Anterior cingulate cortex (tissue), 58 donors: Measurements from ENCODE around the gene STK33.

Experiments
- DNase-seq, 58 donors: peaks; one replicate each; lab custom pipeline; 2025; lab: John Stamatoyannopoulos, UW

Gene STK33

DNA sequence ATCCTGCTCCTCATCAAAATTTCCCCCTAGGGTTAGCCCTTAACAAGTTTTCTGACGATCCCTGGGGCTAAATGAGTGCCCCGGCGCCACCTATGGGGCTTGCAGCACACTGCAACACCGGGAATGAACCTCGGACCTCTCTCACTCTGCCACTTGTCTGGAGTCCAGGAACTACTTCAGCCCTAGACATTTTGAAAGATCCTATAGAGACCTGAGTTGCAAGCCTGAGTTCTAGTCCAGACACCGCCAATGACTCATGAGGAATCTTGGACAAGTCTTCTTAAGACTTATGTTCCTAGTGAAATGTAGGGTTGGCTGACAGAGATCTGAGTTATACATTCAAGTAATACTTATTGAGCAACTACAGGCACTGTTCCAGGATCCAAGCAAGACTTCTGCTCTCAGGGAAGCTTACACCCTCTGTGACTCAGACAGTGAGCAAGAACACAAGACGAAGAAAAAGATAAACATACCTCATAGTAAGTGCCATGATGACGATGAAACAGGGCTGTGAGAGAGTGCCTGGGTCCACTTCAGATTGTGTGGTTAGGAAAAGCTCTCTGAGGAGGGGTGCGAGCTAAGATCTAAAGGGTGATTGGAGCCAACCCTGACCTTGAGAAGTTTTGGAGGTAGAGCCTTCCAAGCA, 10.2 kb upstream of the STK33 start:
- DNase-seq, result peak in 3 of 58 donors; percentile 3 to 13 (median 12)

DNA sequence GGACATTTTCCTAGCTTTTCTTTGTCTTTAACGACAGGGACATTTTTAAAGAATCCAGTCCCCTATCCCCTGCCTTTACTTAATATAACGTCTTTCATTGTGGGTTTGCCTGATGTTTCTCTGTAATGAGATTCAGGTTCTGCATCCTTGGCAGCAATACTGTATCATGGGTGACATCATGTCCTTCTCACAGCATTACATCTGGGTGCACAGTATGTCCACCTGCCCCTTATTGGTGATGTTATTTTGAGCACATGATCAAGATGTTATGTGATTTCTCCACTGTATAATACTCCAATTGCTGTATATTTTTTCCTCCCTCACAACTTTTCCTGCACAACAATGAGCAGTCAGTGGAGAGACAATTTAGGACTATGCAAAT, 9.7 kb upstream of the STK33 start:
- no peak for DNase-seq

DNA sequence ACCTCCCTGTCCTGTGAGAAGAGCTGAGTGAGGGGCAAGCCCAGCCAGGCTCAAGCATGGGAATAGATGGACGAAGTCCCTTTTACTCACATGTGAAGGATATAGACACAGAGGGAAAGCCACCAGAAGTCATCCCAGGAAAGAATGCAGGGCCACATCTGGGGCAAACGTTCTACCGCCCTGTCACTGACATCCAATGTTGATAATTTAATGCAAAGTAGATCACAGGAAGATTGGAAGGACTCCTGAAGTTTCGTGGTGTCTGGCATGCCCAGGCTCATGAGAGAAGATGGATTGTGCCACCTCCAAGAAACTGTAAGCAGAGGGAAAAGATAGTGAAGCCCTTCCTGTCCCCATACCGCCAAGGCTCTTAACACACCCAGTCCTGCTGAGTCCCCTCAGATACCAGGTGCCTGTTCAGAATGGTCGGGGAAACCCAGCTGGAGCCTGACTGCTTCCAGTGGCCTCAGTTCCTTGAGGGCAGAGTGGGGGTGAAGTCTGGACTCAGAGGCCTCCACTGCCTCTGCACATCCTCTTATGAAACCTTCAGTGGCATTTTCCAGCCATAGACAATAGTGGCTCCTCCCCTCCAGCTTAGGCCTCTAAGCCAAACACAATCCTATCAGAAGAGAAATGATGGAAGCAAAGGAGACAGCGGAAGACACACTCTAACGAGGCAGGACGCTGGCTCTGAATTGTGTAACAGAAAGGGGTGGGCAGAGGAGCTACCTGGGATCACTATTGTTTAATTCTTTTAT, 7.5 kb upstream of the STK33 start:
- no peak for DNase-seq

DNA sequence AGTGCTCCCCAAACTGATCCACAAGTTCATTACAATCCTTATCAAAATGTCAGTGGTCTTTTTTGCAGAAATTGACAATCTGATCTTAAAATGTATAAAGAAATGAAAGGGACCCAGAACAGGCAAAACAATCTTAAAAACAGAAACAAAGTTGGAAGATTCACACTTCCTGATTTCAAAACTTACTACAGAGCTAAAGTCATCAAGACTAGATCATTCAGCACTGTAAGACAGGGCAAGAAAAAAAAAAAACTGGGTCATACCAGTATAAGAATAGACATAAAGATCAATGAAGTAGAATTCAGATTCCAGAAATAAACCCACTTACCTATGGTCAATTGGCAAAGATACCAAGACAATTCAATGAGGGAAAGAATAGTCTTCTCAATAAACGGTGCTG, 4.5 kb upstream of the STK33 start:
- no peak for DNase-seq

DNA sequence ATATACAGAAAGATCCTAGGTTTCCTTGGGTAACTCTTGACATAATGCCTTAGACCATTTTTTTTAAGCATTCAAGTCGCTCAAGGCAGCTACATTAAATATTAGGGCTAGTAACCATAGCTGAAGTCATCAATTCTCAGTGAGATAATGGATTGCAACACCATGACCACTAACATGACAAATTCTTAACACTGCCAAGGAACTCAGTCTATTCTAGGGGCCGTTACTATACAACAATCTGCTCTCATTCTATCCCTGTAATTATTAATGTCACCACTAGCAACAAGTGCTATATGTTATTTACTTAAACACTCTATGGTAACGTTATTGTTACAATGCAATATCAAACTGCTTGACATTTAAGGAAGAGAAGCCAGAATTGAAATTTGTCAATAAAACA, 3.2 kb upstream of the STK33 start:
- no peak for DNase-seq

DNA sequence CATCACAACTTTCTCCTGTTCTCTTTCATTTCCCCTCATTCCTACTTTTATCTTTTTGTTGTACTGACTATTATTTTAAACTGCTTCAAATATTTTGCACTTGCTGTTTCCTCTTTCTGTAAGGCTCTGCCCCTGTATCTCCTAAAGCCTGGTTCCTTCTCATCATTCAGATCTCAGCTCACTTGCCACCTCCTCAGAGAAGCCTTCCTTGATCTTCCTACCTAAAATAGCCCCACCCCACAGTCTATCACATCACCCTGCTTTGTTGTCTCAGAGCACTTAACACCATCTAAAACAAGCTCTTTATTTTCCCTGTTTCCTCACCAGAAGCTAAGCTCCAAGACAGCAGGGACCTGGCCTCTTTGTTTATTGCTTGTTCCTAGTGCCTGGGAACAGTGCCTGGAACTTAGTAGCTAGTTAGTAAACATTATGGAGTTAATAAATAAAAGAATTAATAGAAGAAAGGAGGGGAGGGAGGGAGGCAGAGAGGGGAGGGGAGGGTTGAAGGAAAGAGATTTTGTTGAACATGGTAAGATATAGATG, 2.5 kb upstream of the STK33 start:
- DNase-seq, result no peak

DNA sequence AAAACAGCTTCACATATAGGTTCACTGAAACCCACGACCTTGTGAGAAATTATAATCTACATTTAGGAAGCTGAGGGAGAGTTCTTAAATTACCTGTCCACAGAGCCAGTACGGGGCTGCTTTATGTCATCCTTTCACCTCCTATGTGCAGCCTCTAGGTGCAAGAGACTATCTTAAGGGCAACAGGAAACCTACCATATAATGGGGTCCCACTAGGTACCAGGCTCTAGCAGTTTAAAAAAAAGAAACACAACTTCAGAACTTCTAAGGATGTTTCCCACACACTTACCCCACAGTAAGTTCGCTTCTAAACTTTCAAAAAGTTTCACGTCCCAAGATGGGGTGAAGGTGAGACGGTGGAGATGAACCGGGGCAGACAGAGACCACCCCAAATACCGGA, 573 bp downstream of the STK33 start:
- no peak for DNase-seq

DNA sequence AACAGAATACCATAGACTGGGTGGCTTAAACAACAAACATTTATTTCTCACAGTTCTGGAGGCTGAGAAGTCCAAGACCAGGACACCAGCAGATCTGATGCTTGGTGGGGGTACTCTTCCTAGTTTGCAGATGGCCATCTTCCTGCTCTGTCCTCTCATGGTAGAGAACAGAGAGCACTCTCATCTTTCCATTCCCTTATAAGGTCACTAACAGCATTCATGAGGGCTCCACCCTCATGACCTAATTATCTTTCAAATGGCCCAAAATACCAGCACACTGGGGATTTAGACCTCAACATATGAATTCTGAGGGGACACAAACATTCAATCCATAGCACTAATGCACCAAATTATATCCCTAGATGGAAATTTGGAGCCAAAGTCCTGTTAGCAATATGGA, 6.1 kb downstream of the STK33 start:
- no peak for DNase-seq

DNA sequence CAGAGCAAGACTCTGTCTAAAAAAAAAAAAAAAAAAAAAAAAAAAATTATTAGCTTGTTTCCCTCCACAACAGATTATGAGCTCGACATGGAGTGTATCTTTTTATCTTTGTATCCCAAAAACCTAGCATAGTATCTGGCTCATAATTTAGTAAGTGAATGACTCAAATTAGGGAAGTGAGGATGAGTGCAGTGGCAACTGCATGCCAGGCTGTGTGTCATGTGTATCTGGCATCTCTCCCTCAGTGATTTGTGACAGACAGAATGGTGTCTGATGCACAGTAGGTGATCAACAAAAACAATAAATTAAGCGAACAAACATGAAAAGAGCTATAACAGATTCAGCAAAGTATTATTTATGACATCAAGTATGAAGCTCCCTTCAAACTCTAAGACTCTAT, 7.2 kb downstream of the STK33 start:
- no peak for DNase-seq

DNA sequence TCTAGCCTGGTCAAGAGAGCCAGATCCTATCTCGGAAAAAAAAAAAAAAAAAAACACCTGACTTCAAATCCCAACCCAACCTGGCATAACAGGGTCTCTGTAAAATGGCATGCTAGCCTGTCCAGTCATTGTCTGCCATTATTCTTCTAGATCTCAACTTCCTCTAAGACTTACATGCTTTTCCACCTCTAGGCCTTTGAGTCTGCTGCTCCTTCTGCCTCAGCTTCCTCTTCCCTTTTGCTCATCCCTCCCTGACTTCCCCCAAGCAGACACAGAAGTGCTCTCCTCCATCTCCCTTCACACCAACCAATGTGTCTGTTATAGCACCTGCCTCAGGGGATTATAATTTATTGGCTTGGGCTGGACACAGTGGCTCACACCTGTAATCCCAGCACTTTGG, 7.8 kb downstream of the STK33 start:
- DNase-seq, result no peak

DNA sequence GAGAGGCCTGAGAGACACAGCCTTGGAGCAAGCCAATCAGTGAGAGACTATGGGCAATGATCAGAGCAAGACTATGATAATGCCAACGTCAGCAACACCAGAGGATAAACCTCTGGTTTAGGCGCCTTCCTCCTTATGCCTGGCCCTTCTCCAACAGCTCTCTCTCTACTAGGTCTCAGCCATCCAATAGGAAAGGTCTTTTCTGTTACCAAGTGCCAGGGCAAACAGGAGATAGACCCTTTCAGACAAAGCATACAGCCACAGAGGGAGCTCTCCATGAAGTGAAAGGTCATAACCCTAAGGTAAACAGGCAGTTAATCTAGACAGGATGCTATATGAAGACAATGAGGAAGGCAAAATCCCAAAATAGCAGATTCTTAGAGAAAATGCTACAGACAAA, 9.5 kb downstream of the STK33 start:
- no peak for DNase-seq

DNA sequence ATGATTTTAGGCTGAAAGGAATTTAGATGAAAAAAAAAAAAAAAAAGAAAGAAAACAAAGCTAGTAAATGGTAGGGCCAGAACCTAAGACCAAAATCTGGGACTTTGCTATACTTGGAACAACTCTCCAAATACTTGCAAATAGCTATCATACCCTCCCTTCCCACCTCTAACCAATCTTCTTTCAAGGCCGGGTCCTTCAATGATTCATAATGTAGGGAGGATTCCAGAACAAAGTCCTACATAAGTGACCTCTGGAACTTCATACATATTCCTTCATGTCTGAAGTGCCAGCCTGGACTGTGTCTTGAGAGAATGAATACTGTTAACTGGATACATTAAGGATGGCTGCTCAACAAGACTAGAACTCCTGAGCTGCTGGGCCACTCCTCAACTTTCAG, 9.9 kb downstream of the STK33 start:
- DNase-seq, result no peak

DNA sequence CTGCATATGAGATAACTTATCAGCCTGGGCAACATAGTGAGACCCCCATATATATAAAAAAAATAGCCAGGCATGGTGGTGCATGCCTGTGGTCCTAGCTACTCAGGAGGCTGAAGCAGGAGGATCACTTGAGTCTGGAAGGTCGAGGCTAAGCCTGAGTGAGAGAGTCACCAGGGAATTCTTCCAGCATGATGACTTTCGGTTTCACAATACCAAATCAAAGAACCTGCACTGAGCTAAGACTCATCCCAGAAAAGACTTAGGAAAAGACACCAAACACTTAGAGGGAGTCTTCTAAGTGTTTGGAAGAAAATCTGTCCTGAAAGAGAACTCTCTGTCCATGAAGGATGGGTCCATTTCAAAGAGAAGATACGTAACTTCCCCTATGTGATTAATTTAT, 12.7 kb downstream of the STK33 start:
- DNase-seq, result no peak

DNA sequence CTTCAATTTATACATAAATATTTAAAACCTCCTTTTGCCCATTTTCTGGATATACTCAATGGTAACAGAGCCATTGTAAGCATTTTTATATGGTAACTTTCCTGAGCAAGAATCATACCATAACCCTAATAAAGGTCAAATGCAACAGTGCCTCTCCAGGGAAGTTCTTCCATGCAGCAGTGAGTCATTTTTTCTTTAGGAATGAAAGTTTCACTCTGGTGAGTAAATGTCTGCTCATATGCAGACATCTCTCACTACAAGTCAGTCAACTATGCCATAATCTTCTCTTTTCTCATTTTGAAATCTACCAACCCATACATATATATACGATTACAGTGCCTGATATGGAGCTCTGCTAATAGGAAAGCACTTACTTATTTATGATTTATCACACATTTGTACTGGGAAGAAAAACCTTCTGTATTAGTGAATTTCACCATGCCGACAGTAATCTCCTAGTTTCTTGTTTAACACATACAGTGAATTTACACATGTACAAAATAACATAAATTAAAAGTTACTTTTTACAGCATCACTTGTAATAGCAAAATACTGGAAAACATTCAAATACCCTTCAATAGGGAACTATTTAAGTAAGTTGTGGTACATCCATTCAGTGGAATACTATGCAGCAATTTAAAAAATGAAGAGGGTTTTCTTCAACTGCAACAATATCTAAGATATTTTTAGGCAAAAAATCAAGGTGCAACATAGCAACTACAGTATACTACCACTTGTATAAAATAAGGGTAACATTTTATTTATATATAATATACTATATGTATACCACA, 16.0 kb downstream of the STK33 start:
- DNase-seq, result no peak

DNA sequence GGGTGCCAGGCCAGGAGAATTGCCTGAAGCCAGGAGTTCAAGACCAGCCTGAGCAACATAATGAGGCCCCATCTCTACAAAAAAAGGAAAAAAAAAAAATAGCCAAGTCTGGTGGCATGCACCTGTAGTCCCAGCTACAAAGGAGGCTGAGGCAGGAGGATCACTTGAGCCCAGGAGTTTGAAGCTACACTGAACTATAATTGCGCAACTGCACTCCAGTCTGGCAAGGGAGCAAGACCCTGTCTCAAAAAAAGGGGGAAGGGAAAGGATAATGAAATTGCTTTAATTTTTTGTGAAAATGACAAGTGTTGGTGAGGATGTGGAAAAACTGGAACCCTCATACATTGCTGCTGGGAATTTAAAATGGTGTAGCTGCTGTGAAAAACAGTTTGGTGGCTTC, 19.2 kb downstream of the STK33 start:
- no peak for DNase-seq

DNA sequence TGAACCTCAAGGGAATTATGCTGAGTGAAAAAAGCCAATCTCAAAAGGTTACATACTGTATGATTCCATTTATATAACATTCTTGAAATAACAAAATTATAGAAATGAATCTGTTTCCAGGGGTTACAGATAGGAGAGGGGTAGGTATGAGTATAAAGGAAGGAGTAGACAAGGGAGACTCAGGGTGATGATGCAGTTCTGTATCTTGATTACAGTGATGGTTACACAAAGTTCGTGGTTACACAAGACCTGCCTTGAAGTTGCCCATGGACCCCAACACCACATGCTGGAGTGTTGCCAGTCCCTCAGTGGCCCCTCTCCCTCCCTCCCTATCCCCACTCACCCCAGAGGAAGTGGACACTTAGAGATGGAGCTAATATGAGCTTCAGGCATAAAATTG, 20.3 kb downstream of the STK33 start:
- DNase-seq, result no peak

DNA sequence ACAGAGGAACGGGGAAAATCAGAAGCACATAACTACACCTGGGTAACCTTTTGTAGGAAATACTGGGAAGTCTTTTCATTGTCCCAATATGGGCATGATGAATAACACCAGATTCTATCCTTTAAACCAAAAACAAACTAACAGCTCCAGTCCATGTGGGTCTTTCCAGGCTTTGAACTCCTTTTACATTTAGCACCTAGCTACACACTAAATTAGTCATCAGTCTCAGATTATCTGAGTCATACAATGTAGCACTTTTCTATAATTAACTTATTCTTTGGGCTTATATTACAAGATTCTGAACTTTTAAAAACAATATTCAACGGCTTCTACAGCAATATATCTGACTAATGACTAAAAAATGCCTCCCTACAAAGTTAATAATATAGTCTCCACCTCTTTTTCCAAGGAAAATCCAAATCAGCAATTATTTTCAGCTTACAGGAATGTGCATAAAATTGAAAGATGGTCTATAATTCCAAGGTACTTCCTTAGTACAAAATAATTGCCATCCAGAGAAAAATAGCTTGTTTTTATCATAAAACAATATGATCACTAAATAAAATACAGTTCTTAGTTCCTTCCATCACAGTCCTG, 26.3 kb downstream of the STK33 start:
- DNase-seq, result no peak

DNA sequence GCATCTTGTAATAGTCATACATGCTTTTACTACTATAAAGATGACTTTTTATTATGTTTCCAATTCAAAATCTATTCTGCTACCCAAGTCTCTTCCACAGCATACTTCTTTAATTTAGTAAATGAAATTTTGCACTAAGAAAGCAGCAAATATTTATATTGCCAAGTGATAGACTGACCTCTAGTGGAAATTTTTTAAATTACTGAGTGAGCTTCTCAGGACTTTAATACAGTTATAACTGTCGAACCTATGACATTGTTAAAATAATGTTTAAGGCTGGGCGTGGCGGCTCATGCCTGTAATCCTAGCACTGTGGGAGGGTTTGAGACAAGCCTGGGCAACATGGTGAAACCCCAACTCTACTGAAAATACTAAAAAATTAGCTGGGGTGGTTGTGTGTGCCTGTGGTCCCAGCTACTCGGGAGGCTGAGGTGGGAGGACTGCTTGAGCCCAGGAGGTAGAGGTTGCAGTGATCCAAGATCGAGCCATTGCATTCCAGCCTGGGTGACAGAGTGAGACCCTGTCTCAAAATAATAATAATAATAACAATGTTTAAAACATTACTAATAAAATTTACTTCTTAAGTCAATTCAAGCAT, 27.3 kb downstream of the STK33 start:
- peak in 2 of 58 donors; percentile 0 to 21 for DNase-seq

DNA sequence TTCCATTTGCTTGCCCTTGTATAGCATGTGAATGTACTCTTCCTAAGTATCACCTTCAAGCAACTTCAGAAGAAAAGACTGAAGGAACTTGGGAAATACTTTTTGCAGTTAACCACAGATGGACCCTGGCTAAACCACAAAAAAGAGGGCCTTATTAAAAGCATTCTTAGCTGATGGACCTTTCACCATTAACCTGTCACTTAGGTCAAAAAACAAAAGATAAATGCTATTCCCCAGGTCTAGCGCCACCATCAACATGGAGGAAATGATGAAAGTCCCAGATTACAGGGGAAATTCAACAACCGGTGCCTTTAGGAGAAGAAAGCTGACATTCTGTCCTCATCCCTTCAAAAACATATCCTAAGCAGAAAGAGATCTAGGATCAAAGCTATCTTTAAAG, 29.5 kb downstream of the STK33 start:
- no peak for DNase-seq

DNA sequence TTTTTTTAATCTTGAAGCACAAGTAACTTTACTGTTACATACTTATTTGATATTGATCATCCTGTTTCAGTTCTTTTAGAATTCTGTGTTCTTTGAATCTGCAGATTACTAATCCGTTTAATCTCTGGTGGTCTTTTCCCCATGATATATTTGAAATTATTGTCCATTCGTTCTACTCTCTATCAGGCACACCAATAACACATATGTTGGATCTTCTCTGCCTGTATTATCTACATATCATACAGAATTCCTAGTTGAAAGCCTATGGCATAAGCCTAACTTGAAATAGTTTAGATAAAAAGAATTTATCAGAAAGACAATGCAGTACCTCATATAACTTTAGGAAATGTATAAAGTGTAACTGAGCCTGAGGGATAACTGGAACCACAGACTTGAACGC, 32.6 kb downstream of the STK33 start:
- no peak for DNase-seq

DNA sequence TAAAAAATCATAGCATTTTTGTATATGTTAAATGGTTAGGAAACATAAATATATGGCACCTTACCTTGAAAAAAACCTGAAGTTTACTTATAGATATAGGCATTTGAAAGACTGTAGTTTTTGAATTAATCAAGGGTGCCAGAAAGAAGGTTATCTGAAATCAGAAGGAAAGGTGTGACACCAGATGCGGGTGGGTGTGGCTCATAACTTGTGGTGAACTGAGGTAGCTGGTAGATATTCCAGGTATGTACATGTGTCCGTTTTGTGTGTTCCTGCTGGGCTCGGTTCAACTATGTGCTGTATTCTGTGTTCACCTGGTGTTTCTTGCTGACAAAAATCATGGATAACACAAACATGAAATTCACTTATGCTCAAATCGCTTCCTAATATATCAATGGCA, 35.6 kb downstream of the STK33 start:
- no peak for DNase-seq
